NCI-H446 treated with DMSO at 0.1 percent for 48 hours (cell line): ENCODE results near the gene MRPS26.
"Not testable (repeated sequence)": the region's sequence is repeated elsewhere in the genome, so short reads cannot be mapped to it uniquely, and the experiment has no call there.

ENCODE experiments used
- DNase-seq: peaks from one replicate; lab custom pipeline; 2025; lab: John Stamatoyannopoulos, UW

The MRPS26 gene

DNA sequence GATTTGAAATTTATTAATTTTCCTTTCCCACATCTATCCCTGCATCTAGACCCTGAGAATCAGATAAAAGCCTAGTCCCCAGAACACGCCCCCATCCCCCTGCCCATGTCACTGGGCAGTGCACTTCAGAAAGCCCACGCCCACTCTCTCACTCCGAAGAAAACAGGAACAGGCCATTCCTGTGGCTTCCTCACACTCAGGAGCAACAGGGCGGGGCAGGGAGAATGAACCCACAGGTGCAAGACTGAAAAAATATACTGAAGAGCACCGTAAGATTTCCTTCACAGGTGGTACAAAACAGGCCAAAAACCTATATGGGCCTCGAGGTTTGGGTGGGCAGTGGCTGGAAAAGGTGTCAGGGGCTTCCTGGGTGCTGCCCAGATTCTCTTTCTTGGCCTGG, 29.0 kb downstream of the MRPS26 start:
- no peak for DNase-seq

GRCh38 chr20:3075315-3075714, 29.5 kb downstream of the MRPS26 start:
- not testable (repeated sequence) for DNase-seq

GRCh38 chr20:3077618-3078134, 31.8 kb downstream of the MRPS26 start:
- no peak for DNase-seq

DNA sequence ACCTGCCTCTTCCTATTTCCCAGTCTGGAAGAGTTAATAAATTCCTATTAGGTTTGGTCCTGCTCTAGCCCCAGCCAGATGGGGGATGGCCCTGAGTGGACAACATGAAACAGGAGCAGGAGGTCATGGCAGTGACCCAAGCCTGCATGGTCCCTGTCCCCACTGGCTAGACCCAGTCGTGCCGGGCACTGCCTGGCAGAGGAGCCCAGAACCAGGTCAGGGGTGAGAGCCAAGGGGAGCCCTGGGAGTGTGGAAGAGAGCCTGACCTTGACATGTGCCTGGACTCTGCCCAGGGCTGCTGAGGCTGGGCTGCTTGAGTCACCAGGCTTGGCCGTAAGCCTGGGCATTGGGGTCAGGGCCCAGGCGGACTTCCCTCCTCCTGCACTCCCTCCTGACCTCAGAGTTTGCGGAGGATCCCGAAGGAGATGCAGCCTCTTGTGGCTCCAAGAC, 35.1 kb downstream of the MRPS26 start:
- no peak for DNase-seq

GRCh38 chr20:3081641-3082040, 35.8 kb downstream of the MRPS26 start:
- DNase-seq, result no peak

GRCh38 chr20:3082306-3082951, 36.6 kb downstream of the MRPS26 start:
- DNase-seq, result no peak

GRCh38 chr20:3082955-3083952, 37.4 kb downstream of the MRPS26 start:
- DNase-seq, result no peak

DNA sequence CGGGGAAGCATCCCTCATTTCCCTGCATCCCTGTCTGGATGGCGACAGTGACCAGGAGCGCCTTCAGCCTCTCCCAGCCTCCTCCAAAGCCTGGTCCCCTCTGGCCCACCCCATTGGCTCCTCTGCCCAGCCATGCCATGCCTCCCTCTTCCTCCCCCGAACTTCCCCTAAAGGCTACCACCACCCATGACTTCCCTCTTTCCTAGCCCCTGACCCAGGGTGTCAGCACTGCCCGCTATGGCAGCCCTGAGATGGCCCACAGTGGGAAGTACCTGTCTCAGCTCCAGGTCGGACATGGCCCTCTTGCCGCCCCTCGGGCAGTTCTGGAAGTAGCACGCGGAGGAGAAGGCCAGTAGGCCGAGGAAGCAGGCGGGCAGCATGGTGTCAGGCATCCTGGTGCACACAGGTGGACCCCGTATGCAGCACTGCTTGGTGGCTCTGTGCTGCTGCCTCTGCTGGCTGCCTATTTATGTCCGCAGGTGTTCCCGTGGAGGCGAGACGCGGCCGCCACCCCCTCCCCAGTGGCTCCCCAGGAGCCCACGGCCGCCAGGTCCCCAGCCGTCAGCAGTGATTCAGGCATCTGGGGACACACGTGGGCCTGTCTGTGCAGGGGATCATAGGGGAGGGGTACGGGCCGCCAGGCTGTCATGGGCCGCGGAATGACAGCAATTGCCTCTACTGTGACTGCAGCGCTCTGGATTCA, 38.6 kb downstream of the MRPS26 start, which contains the start of gene AVP:
AVP (minus strand) TSS at position 442 of the 703 bp plus-strand sequence; CDS start at position 392, 50 bp downstream.
- no peak for DNase-seq

GRCh38 chr20:3084986-3085360, 39.1 kb downstream of the MRPS26 start:
- no peak for DNase-seq

DNA sequence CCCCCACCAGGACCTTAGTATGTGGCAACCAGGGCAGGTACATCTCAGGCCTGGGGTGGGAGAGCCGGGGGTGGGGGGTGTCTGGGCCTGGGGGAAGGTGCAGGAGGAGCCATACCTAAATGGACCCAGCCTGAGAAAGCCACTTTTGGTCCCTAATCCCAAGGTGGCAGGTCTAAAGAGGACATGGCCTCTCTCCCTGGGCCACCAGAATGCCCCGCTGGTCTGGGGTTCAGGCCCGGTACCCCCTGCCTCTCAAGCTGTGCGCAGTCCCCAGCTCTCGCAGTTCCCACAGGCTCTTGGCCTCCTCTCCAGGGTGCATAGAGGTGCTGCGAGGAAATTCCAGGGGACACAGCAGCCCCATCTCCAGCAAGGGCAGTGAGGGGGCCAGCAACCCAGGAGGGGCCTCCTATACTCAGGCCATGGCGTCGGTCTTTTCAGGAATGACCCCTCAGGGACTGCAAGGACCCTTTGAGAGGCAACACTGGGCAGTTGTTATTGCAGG, 39.8 kb downstream of the MRPS26 start:
- DNase-seq, result no peak

GRCh38 chr20:3088031-3088430, 42.2 kb downstream of the MRPS26 start:
- no peak for DNase-seq

DNA sequence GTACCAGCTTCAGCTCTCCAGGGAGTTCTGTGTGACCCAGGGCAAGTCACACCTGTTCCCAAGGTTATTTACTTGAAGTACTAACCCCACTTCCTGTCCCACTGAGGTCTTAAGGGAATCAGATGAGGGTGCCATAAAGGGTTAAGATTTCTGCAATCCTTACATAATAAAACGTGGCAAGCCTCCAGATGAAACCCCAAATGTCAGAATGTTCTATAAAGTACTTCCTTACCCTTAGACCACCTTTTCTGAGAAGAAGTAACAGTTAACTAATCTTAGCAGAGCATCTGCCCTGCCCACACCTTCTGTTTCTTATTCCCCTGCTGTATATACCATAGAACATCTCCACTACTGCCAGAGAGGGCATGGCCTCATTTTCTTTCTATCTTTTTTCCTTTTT, 44.7 kb downstream of the MRPS26 start:
- DNase-seq, result no peak

DNA sequence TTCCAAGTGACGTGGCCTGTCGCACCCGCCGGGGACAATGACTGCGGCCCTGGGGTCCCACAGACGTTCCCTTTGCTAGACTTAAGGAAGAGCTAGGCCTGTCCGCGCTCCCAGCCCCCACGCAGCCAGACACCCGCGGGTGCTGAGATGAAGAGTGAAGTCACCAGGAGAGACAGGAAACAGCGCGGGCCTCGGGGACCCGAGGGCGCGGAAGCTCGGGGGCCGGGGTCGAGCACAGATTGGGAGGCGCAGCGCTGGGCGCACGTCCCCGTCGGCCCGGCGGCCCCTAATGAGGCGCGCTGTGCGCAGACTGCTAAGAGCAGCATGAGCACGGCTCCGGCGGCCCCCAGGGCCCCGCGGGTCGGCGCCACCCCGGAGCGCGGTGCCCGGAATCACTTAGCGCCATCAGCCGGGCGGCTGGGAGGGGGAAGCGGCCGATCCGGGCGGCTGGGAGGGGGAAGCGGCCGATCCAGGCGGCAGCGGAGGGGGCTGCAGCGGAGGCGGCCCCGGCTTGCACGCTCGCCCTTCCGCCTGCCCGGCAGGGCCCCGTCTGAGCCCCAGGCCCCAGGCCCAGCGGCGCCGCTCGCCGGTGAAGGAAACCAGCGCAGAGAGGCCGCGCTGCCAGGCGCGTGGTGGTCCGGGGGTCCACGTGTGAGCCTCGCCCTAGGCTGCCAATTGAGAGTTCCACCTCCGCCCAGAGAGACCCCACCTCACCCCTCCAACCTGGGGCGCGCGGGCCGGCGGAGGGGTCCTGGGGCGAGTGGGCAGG, 46.9 kb downstream of the MRPS26 start:
- DNase-seq, result no peak

DNA sequence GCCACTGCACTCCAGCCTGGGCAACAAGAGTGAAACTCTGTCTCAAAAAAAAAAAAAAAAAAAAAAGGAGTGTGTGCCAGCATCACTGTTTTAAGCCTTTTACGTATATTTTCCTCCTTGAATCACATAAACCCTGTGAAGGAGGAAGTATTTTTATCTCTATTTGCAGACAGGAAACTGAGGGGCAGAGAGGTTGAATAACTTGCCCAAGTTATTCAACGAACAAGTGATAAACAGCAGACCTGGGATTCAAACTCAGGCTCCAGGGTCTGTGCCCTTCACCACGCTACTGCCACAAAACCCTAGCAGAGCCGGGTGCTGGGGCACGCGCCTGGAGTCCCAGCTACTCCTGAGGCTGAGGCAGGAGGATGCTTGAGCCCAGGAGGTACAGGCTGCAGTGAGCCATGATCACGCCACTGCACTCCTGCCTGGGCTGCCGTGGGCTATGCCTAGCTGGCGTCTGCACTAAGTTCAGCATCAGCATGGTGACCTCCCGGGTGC, 48.1 kb downstream of the MRPS26 start:
- DNase-seq, result no peak

GRCh38 chr20:3094848-3095629, 49.2 kb downstream of the MRPS26 start:
- DNase-seq, result no peak
